Lung (tissue), 12 donors: Measurements from ENCODE around the gene DNAH14. TPM values are rescaled to one million over a fixed set of nuclear protein-coding genes. Genes with fewer than 3 reads are reported as not detected.
A peak's percentile ranks its signal among the peaks of the same experiment; 100 is the strongest.

ENCODE experiments used
- ATAC-seq: fragments of 200-7000 bp; cut with Tn5 transposase; one replicate; pipeline ENCODE4 v1.9.1; 2020; ENCODE audit warnings: moderate number of reproducible peaks; ENCODE audit not compliant: insufficient read depth, low FRiP score
- DNase-seq, 3 donors: peaks; one replicate each; pipeline ENCODE4 v3.0.0-alpha.2; 2013 to 2017
- H3K27ac ChIP-seq, 2 donors: one replicate each; pipeline ENCODE4 v1.5.1; 2013; ENCODE audit warnings: mild to moderate bottlenecking in 2 of 2, moderate library complexity in 2 of 2, control low read depth in 1 of 2, inconsistent platforms in 1 of 2, low read depth in 1 of 2, low read length in 1 of 2
- H3K27me3 ChIP-seq, 3 donors: one replicate each; pipeline ENCODE4 v1.5.1; 2013; ENCODE audit warnings: low read length in 2 of 3; ENCODE audit not compliant: control insufficient read depth in 3 of 3, insufficient read depth in 3 of 3
- H3K36me3 ChIP-seq, 4 donors: one replicate each; pipeline ENCODE4 v1.5.1; 2013; ENCODE audit warnings: low read length in 4 of 4, mild to moderate bottlenecking in 1 of 4, moderate library complexity in 1 of 4; ENCODE audit not compliant: control insufficient read depth in 4 of 4, insufficient read depth in 4 of 4
- H3K4me1 ChIP-seq, 5 donors: one replicate each; pipeline ENCODE4 v1.5.1; 2013; ENCODE audit warnings: low read length in 5 of 5, mild to moderate bottlenecking in 2 of 5, moderate library complexity in 1 of 5; ENCODE audit not compliant: control insufficient read depth in 5 of 5, insufficient read depth in 5 of 5
- H3K4me3 ChIP-seq: one replicate; pipeline ENCODE4 v1.5.1; 2013; ENCODE audit warnings: mild to moderate bottlenecking, control low read depth, moderate library complexity
- H3K9ac ChIP-seq, 2 donors: one replicate each; pipeline ENCODE4 v1.5.1; 2013; ENCODE audit warnings: low read length in 2 of 2, control low read depth in 1 of 2; ENCODE audit not compliant: insufficient read depth in 1 of 2
- H3K9me3 ChIP-seq, 4 donors: one replicate each; pipeline ENCODE4 v1.5.1; 2013; ENCODE audit warnings: low read length in 3 of 4, mild to moderate bottlenecking in 1 of 4, moderate library complexity in 1 of 4; ENCODE audit not compliant: control insufficient read depth in 4 of 4, insufficient read depth in 3 of 4
- whole genome bisulfite sequencing, 2 donors: extraction: QIAGEN DNeasy Blood & Tissue Kit; methylation state at CpG; one replicate each; pipeline ENCODE4 v1.1.7; 2013; 5-methylcytosine and 5-hydroxymethylcytosine counted together
- polyA plus RNA-seq, 2 donors: library from polyadenylated mRNA; stranded (reverse); fragments of 200-250 nt; gene quantifications; one replicate each; pipeline ENCODE4 v1.2.1, GENCODE V29; 2013
- total RNA-seq, 2 donors: library from RNA; depleted of rRNA in 1 of 2; stranded (reverse); fragments of >200 nt in 1 of 2; gene quantifications; one replicate each; pipeline ENCODE4 v1.2.1, GENCODE V29; 2014 to 2021
- TF ChIP-seq, protein P1 (sequence below): IDR thresholded peaks from 2 replicates; pipeline ENCODE4 v1.5.1; 2012; ENCODE audit warnings: mild to moderate bottlenecking; ENCODE audit errors: control extremely low read depth, extremely low read depth
- donor health status: control.
- donor health status: control.
- donor health status: Bipolar disorder and iron deficiency.
- donor health status: healthy.
- donor health status: DM: yes; HTN: yes; CAD: no.

DNAH14 gene
- total and polyA plus RNA-seq, 4 donors = 3.0 to 61.3 (median 7.9) TPM

DNA sequence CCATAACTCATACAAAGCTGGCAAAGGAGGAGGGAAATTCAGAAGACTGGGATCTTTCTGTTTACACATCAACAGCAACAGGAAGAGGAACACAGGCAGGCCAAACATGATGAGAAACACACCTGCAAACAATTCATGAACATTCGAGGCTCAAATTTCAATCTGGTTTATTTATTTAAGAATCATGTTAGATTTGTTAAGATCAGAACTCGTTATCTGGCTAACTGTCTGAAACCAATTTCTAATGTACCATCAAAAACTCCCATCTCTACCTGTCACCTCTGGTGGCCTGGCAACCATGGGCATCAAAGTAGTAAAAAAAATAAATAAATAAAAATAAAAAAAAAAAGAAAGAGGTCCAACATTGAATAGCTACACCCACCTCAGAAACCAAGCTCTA, 488.6 kb downstream of the DNAH14 start:
- TF ChIP-seq, protein P1, sequence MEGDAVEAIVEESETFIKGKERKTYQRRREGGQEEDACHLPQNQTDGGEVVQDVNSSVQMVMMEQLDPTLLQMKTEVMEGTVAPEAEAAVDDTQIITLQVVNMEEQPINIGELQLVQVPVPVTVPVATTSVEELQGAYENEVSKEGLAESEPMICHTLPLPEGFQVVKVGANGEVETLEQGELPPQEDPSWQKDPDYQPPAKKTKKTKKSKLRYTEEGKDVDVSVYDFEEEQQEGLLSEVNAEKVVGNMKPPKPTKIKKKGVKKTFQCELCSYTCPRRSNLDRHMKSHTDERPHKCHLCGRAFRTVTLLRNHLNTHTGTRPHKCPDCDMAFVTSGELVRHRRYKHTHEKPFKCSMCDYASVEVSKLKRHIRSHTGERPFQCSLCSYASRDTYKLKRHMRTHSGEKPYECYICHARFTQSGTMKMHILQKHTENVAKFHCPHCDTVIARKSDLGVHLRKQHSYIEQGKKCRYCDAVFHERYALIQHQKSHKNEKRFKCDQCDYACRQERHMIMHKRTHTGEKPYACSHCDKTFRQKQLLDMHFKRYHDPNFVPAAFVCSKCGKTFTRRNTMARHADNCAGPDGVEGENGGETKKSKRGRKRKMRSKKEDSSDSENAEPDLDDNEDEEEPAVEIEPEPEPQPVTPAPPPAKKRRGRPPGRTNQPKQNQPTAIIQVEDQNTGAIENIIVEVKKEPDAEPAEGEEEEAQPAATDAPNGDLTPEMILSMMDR = no peak
- peaks cover 0 to 11% (median 2%) of the 10 kb centered on the region in 5 donors for H3K4me1 ChIP-seq
- DNase-seq (no peak), ATAC-seq (no peak)
- no peak overlapping the region for H3K27ac ChIP-seq
- no peak overlapping the region for H3K4me3 ChIP-seq
- 75 to 83% methylated on average over 2 of the region's 2 CpGs for WGBS, 2 donors
- H3K27me3 ChIP-seq = no peaks in the 10 kb centered on the region
- H3K9me3 ChIP-seq = no peaks in the 10 kb centered on the region
- peaks cover 4 to 24% (median 16%) of the 10 kb centered on the region in 4 donors for H3K36me3 ChIP-seq
- no peak overlapping the region for H3K9ac ChIP-seq

DNA sequence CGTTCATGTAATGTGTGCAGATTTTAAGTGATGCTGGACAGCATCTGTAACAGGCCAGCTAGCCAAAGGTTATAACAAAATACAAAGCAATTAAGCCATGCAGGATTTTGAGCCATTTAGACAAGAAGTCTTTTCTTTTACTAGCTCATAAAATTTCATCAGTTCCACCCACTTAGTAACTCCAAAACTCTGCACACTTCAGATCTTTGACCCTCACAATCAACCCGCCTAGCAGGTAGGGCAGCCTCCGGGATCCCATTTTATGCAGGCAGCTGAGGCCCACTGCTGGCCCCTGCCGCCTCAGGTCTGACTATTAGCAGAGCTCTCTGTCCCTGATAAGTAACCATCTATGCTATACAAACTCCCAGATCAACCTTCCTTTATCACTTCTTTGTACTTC, 489.1 kb downstream of the DNAH14 start:
- H3K36me3 ChIP-seq = peaks cover 4 to 24% (median 14%) of the 10 kb centered on the region in 4 donors
- H3K4me1 ChIP-seq = peaks cover 2 to 16% (median 5%) of the 10 kb centered on the region in 5 donors
- no peak overlapping the region for H3K9ac ChIP-seq
- peak in 2 of 3 donors; percentile 53 to 60 for DNase-seq
- WGBS, 2 donors = 94% methylated on average over 4 of the region's 4 CpGs
- ATAC-seq = no peak
- TF ChIP-seq, protein P1 = no peak
- no peaks in the 10 kb centered on the region for H3K27me3 ChIP-seq
- H3K4me3 ChIP-seq = no peak overlapping the region
- no peaks in the 10 kb centered on the region for H3K9me3 ChIP-seq
- no peak overlapping the region for H3K27ac ChIP-seq

DNA sequence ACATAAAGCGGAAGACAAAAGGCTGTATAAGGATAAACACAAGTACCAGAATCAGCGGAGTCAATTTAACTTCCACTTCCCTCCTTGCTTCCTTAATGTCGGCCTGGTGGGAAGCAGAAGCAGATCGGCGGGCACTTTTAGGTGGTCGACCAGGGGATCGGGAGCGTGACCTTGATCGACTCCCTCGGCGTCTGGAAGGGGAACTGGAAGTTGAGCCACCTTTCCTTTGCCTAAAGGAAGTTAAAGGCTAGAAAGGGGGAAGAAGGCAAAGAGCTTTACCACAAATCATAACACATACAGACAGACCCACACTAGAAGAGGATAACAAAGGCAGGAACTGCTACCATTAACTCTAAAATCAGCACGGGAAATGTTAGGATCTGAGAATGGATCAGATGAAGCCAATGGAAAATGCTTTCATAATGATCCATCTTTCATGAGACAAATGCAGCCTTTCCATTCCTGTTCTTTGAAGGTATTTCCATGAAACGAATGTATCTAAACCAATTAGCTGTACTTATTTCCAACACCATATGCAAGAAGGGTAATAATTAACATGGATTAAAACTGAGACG, 492.6 kb downstream of the DNAH14 start:
- WGBS, 2 donors = 27 to 49% methylated on average over 14 of the region's 14 CpGs
- H3K4me1 ChIP-seq = peaks cover 8 to 51% (median 15%) of the 10 kb centered on the region in 5 donors
- H3K27ac ChIP-seq = peak overlapping the region in 1 of 2 donors; percentile 56
- H3K9ac ChIP-seq = no peak overlapping the region
- ATAC-seq (no peak), DNase-seq (no peak)
- peaks cover 0 to 8% (median 7%) of the 10 kb centered on the region in 4 donors for H3K36me3 ChIP-seq
- H3K27me3 ChIP-seq = no peaks in the 10 kb centered on the region
- TF ChIP-seq, protein P1 = no peak
- no peaks in the 10 kb centered on the region for H3K9me3 ChIP-seq
- no peak overlapping the region for H3K4me3 ChIP-seq
